ENCODE measurements around the gene PPFIBP2.

Gene PPFIBP2

DNA sequence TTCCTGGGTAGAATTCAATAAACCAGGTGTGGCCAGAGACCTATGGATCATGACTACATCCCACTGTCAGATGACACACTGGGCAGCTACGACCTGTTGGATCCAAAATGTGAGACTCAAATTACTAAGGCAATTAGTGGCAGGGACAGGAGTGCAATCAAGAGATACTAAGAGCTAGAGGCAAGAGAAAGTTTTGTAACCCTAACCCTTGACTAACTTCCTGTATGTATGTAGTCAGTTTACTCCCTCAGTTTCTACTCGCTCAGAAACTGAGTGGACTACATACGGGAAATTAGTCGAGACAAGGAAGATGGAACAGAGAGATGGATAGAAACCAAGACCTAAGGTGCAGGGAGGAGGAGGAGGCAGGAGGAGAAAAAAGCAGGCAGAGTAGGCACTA lies 156.8 kb downstream of the PPFIBP2 start:
- DNase-seq = no peak

DNA sequence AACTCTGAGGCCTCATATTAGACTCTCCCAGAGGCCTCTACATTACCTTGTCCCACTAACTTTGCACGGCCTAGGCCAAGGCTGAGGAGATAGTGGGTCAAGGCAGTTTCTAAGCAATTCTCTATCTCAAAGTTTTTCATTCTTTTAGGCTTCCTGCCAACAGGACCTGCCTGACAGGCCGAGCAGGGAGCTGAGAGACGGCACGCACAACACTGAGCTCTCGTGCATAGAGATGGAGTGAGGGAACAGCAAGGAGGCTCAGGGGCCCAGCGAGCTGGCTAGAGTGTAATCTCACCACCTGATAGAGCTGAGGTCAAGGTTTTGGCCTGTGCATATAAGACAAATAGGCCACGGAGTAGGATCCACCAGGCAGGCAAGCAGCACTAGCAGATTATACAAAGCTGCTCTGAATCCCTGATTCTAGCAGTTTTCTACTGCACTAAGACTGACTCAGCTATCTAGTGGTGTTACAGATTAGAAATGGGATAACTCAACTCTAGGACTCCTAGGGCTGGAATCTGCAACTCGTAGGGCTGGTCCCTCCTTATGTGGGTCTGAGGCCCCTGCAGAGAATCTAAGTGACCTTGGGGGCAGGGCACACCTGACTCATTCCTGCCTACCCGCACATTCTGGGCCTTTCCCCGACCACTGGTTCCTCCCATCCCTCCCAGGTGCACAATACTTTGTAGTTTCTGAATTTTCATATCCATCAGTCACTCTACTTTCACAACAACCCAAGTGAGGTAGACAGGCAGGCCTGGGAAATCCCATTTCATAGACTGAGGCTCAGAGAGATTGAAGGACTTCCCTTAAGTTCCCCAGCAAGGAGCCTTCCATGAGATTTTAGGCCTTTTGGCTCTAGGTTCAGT lies 157.8 kb downstream of the PPFIBP2 start:
- no peak for DNase-seq

DNA sequence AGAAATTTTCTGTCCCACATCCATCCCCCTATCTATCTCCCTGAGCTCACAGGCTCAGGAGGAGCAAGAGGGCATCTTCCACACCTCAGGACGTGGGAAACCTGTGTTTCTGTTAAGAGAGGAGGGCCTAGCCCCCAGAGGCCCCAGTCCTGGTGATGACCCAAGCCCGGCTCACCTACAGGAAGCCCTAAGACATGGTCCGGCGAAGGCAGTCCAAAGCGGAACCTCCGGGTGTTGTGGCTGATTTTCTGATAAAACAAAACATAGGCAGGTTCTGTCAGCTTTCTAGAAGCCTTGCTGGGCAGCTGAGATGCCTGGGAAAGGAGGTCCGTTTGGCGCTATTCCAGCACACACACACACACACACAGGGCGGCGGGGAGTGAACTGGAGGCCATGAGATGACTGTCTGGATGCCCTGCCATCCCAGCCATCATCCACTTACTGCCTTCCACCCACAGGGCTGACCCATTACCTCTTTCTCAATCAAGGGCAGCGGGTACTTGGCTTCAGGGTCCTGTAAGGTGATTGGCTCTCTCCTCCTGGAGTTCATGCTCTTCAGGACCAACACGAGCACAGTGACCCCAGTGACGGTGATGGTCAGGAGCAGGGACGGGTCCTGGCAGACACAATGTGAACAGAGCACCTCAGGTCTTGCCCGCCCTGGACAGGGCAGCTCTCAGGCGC lies 158.6 kb downstream of the PPFIBP2 start:
- no peak for DNase-seq

DNA sequence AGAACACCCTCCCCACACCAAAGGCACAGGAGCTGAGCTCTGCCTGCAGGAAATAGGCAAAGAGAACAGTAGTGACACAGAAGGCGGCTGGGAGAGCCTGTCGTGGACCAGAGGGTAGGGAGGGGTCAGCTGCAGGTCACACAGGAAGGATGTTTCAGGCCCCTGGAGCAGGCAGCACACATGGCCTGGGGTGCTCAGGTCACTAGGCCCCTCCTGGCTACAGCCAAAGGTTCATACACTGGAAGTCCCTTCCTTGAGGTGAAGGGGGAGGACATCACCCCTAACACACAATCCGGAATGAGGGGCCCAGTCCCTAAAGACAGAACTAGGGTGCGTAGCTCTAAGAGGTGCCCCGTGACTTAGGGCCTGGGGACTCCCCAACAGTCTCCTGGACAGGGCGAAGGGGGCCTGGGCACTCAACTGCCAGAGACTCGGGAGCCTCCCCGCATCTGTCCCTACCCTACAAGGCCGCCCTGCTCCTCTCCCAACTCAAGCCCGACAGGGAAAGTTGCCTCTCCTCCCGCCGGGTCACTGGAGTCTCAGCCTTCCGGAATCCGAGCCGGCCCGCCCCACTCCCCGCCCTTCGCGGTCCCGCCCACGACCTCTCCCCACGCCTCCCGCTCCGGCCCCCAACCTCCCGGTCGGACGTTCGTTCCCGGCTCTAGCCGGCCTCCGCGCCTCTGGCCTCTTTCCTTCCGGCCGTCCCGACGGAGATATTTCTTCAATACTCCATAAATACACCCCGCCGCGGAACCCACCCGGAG lies 159.3 kb downstream of the PPFIBP2 start, which contains the start of gene CYB5R2:
Gene CYB5R2, minus strand, starts transcription at position 541 of the 764 bp plus-strand sequence. CDS start 675 bp downstream, outside the sequence.
- DNase-seq = peak; percentile 41

DNA sequence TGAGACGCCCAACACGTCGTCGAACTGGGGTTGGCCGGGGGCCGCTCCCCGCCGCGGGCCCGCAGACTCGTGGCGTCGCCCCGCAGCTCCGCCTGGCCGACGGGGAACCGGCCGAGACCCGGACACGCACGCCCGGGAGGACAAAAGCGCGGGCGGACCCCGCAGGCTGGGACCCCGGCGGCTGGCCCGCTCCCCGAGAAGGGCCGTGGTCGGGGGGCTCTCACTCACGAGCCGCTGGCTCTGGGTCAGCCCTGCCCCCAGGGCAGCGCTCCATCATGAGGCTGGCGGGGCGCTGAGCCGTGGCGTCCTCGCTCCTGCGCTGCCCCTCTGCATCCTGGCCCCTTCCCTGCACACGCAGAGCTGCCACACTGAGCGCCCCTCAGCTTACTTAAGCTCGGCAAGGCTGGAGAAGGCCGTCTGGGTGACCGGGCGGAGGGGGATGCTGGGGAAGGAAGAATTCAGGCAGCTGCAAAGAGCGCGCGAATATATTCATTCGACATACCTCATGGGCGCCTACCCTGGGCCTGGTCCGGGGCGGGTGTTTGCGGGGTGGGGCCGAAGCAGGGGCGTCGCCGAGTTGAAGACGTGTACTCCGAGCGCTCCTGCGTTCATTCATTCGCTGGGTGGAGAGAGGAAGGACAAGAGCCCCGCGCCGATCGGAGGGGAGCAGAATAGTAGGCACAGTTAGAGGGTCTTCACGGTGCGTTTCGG lies 160.1 kb downstream of the PPFIBP2 start:
- peak; percentile 22 for DNase-seq

DNA sequence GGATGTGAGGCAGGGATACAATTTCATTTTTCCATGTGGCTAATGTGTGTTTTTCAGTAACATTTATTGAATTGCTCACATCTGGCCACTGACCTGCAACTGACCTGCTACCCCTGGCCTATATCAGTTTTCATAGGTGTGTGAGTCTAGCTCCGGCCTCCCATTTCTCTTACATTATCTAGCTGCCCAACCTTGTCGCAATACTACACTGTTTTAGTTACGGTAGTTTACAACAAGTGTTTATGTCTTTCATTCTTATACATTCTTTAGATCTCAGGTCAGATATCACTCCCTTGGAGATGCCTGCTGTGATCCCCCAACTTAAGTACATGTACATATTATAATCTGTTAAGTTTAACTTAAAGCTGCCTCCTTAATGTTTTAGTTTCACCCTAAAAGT lies 161.8 kb downstream of the PPFIBP2 start:
- DNase-seq = no peak

DNA sequence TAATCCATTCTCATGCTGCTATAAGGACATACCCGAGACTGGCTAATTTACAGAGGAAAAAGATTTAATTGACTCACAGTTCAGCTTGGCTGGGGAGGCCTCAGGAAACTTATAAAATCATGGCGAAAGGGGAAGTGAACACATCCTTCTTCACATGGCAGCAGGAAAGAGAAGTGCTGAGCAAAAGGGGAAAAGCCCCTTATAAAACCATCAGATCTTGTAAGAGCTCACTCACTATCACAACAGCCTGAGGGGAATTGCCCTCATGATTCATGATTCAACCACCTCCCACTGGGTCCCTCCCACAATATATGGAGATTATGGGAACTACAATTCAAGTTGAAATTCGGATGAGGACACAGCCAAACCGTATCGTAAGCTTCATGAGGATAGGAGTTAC lies 163.3 kb downstream of the PPFIBP2 start:
- DNase-seq = peak; percentile 50

DNA sequence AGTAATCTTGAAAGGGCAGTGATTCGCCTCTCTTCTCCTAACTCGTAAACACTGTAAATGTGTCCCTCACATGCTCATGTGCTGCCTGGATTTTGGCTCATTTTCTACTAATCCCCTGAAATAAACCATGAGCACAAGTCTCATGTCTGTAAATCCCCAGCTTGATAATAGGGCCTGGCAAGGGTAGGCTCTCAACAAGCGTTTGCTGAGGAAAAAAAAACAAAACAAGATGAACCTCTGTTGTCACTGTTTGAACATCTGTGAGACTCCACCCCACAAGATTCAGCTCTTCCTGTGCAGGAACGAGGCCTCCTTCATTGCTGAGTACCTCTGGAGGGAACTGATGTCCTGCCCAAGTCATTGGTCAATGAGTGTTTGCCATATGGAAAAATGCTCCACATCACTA lies 164.0 kb downstream of the PPFIBP2 start:
- peak; percentile 26 for DNase-seq

DNA sequence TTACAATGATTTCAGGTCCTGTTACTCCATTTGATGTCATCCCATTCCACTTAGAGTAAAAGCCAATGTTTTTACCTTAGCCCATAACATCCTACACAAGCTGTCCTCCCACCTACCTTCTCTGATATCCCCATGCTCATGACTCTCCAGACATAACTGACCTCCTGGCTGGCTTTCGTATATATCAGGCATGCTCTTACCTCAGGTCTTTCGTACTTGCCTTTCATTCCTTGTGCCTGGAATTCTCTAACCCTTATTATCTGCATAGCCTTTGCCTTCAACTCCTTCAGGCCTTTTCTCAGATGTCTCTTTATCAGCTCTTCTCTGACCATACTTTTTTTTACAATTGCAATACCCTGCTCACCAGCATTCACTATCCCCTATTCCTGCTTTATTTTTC lies 169.8 kb downstream of the PPFIBP2 start:
- no peak for DNase-seq

DNA sequence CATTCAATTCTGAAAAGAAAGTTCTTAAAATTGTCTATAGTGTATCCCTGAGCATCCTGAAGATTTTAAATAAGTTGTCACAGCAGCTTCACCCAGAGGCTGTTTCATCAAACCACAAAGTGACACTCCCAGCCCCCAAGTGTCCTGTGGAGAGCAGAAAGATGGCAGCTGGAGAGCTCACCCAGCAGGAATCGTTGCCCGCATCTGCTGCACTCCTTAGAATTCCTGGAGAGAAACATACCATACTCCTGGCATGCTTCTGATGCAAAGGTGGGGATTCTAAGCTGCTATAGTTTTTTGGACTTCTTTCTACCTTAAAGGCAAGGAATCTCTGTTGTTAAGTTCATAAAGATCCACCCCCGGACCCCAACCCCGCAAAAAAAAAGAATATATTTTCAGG lies 173.0 kb downstream of the PPFIBP2 start:
- DNase-seq = no peak

DNA sequence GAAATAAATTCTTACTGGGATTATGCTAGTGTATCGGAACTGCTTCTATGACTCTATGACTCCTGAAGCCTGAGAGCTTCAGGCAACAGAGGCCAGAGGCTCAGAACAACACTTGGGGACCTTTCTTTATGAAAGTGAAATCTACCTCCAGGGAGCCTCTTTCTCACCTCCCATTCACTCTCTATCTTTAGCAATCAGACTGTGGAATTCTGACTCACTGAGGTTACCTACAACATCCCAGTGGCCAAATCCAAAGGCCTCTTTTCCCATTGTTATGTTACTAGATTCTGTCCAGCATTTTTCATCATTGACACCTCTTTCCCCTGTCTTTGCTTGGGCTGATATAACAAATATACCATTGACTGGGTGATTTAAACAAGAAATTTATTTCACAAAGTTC lies 173.6 kb downstream of the PPFIBP2 start:
- DNase-seq = no peak

DNA sequence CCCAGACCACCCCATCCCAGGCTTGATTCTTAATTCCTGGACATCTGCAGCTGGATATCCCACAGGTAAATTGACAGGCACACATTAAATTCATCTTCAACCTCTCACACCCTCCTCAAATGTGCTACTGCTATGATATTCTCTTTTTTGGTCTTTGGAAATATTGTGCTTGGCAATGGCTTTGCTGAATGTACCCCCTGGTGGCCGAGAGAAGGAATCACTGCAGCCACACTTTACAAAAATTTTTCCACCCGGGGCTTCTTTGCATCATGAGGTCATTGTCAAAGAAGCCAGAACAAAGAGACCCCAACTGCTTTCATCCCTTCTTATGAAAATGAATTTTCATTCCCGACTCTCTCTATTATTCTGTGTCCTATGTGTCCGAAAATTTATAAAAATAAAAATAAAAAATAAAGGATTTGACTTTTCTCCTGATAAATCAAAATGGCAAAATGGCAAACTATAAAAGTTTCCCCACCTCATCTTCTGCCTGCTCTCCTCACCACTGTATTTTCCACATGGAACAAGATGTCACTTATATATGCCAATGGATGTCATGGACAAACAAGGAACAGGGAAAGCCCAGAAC lies 174.5 kb downstream of the PPFIBP2 start:
- DNase-seq = peak; percentile 25

DNA sequence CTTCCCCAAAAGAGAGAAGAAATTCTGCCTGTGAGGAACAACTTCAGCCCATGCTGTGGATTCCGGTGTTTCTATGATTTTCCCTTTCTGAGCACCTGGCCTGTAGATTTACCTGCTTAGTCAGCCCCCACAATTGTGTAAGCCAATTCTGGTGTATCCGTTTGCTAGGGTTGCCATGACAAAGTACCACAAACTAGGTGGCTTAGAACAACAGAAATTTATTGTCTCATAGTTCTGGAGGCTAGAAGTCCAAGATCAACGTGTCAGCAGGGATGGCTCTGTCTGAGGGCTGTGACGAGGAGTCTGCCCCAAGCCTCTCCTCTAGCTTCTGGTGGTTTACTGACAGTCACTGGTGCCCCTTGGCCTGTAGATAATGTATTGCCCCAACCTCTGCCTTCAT lies 175.4 kb downstream of the PPFIBP2 start:
- DNase-seq = no peak

DNA sequence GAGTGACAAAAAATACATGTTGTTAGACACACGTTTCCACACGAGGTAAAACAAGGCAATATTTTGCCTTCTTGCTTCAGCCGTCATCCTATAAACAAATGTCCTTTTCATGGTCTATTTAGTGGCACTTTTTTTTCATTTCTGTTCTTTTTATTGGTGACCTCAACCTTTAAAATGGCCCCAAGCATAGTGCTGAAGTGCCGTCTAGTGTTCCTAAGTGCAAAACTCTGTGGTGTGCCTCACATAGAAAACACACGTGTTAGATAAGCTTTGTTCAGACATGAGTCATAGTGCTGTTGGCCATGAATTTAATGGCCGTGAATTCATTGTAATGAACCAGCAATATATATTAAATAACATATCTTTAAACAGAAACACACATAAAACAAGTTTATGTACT lies 176.8 kb downstream of the PPFIBP2 start:
- DNase-seq = no peak

DNA sequence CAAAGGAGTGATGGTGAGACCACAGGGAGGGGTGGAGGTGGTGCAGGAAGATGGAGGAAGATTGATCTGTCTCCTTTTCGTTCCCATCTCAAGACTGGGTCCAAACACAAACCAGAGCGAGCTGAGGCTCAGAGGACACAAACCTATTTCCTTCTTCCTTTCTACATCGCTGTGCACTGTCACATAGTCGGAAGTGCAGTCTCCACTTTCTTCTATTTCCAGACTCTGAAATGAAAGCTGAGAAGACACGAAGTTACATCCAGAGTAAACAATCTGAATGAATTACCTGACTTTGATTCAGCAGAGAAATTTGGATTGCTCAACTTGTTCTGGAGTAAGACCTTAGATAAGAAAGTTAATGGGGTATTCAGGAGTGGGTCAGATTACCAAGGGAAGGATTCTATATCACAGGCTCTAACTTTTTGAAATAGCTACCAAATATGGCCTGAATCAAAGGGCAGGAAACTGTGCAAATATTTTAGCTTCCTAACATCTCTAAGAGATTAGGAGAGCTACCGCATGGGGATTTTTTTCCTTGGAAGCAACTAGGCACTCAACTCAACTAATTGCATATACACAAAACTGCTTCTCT lies 178.1 kb downstream of the PPFIBP2 start:
- peak; percentile 29 for DNase-seq

DNA sequence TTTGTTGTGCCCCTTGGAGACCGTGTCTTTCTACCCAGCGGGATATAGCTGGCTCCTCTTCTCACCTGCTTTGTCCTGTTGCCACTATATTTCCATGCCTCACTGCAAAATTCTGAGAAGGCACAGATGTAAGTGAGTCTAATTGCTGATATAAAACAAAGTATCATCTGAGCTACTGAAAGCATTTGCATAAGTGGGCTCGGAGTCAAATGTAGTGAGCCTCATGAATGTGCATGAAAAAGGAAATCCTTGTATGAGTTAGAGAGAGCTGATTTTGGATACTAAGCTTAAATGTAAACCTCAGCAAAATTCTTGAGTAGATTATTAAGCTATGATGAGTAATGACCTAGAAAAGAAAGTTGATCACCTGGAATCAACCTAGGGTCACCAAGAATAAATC lies 178.6 kb downstream of the PPFIBP2 start:
- no peak for DNase-seq

DNA sequence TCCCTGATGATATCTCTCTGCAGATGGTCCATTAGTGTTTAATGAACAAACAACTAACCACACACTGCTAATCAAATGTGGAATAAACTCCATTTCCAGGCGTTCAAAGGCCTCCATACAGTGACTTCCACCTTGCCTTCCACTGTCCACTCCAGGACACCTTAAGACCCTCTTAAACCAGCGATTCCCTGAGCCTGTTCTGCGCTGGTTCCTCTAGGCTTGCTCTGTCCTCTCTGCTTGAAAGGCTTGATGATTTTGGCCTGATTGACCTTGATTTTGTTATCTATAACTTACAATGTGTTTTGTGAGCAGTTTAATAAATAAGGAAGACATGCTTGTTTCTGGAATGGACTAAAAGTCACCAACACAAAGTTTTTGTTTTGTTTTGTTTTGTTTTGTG lies 180.4 kb downstream of the PPFIBP2 start:
- DNase-seq = no peak

DNA sequence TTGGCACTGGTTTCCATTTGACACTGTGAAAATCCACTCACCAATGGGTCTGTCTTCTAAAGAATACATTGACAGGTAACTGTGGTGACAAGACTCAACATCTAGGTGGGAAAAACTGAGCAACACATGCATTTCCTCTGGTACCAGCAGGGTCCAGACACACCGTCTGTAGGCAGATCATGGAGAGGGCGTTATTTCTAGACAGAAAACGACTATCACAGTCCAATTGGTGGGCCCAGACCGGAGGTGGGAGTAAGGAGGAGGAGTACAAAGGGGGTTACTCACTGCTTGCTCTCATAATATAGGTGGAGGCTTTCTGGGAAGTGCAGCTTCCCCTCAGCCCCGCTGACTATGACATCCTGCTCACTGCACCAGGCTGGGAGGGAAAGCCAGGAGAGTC lies 182.6 kb downstream of the PPFIBP2 start:
- no peak for DNase-seq

All from fibroblast of skin of right quadriceps (primary cell).